VCaP (cell line): ENCODE data around the gene LANCL2.

Experiments used
- H3K27ac ChIP-seq: fragments of 450-650 bp; 2 replicates; pipeline ENCODE4 v1.5.1; 2017
- TF ChIP-seq, protein P1 (sequence below): fragments of 450-650 bp; conservative IDR thresholded peaks from 2 replicates; pipeline ENCODE4 v1.5.1; 2017; ENCODE audit warnings: mild to moderate bottlenecking, moderate library complexity

Gene LANCL2

DNA sequence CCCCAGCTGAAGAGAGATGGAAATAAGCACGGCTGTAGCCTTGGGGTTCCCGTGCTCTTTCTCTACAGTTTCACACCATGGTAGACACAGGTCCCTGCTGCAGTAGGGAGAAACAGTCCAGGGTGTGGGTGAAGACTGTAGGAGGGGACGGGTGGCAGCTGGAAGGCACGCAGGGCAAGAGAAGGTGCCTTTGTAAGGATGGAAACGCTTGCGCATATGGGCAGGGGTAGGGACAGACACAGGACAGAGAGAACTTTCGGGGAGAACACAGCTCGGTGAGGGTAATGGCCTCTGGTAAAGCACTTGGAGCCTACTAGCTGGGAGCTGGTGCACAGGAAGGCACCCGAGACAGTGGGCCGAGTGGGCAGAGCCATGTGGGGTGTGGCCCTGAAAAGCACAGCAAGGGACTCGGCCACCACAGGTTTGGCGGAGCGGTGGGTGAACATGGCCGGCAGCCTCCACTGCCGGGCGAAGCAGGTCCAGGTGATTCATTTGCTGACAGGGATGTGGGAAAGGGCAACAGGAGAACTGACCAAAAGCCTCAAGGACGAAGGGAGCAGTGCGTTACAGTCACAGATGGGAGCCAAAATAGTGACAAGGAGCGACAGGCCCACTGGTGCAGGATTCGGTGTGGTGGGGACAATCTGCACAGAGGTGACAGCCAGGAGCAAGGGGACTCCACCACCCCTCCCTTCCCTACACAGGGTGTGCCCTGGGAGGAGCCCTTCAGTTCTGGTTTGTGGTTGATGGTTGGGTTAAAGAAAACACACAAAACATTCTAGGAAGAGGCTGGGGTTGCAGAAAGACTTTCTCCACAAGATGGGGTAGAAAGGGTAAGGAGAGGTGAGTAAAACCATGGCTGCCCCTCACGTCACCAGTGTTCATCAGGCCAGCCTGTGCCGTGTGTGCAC, 110.1 kb downstream of the LANCL2 start:
- no peak overlapping the region for H3K27ac ChIP-seq
- TF ChIP-seq, protein P1, sequence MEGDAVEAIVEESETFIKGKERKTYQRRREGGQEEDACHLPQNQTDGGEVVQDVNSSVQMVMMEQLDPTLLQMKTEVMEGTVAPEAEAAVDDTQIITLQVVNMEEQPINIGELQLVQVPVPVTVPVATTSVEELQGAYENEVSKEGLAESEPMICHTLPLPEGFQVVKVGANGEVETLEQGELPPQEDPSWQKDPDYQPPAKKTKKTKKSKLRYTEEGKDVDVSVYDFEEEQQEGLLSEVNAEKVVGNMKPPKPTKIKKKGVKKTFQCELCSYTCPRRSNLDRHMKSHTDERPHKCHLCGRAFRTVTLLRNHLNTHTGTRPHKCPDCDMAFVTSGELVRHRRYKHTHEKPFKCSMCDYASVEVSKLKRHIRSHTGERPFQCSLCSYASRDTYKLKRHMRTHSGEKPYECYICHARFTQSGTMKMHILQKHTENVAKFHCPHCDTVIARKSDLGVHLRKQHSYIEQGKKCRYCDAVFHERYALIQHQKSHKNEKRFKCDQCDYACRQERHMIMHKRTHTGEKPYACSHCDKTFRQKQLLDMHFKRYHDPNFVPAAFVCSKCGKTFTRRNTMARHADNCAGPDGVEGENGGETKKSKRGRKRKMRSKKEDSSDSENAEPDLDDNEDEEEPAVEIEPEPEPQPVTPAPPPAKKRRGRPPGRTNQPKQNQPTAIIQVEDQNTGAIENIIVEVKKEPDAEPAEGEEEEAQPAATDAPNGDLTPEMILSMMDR, result no peak

DNA sequence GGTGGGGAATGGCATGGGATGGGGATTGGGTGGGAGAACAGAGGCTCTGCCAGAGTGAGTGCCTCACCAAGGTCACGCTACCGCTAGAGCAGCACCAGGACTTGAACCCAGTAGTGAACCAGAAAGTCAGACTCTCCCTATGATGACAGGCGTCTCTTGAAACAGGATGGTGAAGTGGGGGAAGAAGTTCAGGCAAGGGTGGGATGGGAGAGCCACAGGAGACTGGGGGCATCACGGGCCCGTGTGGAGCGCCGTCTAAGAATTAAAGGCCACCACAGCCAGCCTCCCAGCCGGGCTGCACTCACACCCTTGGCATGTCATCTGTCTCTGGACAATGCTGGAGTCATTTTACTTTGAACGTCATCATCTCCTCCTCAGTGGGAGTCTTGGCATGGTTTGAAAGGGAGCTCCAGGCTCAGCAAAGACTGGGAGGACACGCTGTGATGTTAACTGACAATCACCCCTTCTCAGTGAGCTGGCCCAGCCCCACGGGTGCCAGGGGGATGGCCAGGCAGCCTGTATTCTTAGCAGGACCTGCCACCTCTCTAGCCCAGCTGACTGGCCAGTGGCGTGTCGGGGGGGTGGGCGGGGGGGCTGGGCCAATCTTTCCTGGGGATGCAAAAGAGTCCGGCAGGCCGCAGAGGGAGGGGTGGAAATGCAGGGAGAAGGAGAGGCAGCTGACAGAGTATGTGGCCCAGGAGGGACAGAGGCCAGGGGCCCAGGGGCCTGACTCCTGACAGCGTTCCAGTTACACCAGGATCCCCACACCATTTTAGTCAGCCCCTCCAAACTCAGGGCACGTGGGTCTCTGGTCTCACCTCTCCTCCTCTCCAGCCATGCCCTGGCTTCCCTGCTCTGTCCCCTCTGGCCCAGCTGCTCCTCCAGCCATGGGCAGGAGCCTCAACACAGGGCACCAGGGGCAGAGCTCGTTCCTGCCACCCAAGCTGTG, 111.0 kb downstream of the LANCL2 start:
- TF ChIP-seq, protein P1, result no peak
- H3K27ac ChIP-seq, result no peak overlapping the region

DNA sequence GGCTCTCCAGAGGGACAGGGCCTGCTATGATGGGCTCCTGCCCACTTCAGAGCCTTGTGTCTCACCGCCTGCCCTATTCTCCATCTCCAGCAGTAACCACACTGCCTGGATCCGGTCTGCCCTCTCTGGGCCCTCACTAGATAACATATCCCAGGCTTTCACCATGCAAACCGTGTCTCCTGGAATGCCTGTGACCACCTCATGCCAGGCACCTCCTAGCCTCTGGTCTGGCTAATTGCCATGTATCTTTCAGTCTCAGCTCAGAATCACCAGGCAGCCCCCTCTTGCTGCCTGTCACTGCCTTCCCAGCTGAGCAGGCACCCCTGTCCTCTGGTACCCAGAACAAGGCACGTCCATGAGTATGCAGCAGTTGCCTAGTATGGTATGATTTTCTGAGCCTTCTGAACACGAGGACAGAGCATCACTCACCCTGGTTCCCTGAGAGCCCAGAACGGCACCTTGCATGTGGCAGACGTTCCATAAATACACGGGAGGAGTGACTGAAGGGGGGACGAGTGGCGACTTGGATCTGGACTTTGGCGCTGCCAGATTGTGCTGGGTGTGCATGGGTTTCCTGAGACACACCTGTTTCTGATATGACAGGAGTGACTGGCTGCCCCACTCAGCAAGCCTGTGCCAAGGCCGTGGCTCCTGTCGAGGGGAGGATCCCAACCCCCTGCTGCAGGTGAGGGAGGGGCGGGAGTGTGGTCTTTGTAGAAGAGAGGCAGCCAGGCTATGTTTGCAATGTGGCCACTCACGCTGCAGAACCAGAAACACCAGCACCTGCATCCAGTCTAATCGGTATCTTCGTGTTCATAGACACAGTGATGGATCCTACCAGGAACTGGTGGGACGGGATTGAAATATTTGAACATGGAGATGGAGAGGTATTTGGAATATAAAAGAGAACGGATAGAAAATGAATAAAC, 112.0 kb downstream of the LANCL2 start:
- TF ChIP-seq, protein P1, result no peak
- H3K27ac ChIP-seq, result no peak overlapping the region

DNA sequence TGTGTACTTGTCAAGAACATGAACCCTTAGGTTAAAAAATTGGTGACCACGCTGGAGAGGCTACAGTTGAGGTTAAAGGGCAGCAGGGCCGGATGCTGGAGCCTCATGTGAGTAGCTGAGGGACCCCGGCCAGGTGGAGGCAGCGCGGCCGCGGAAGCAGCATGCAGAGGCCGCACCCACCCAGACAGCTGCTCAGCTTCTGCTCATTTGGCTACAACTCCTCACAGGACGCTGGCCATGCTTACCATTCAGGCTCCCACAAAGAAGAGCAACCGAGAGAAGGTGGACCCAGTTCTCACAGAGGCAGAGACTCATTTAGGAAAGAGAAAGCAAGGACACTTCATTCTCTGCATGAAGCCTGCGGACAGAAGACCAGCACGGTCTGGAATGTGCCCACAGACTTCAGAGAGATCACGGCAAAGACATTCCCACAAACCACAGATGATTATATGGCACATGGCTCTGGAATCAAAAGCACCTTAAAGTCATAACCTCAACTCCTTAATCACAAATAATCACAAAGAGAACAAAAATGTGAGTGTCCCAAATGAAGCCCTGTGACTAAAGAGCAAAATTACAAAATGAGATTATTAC, 112.7 kb downstream of the LANCL2 start:
- no peak overlapping the region for H3K27ac ChIP-seq
- TF ChIP-seq, protein P1, result no peak

DNA sequence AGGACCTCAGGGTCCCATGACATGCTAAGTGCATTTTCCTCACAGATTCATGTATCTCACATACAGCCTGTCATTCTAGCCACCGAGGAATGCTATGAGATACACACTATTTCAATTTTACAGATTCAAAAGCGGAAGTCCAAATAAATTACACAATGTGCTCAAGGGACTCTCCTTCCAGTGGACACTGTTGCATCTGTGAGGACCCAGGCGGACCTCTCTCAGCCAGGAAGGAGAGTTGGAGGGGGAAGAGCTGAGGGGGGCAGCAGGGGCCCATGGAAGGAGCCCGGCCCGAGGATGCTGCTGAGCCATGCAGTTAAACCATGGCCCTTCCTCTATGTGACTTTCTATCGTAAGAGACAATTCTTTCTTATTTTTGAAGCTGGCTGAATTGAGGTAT, 113.6 kb downstream of the LANCL2 start:
- no peak overlapping the region for H3K27ac ChIP-seq
- TF ChIP-seq, protein P1, result no peak

DNA sequence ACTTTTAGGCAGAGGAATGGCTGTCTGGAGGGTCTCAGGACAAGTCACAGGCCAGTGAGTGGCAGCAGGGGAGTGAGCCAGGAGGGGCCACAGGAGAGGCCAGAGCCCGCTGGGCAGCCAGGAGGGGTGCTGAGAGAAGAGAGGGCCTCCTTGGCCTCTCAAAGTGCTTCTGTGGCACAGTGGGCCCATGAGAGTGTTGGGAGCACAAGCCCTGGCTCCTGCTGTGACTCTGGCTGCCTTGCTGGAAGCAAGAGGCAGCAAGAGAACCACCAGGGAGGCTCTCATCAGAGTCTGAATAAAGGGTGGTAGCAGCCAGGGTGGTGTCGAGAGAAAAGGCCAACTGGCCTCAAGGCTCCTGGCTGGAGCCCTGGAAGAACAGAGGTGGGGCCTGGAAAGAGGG, 116.0 kb downstream of the LANCL2 start:
- H3K27ac ChIP-seq, result no peak overlapping the region
- TF ChIP-seq, protein P1, result no peak
